Esophagus muscularis mucosa (tissue), 4 donors: ENCODE results near the gene POLD1. TPM values are rescaled to one million over a fixed set of nuclear protein-coding genes. Genes with fewer than 3 reads are reported as not detected.

ENCODE experiments used
- DNase-seq: peaks from one replicate; pipeline ENCODE4 v3.0.0-alpha.2; 2017; ENCODE audit errors: extremely low spot score
- H3K27ac ChIP-seq, 4 donors: fragments of 200-600 bp; sonication (generic); replicated peaks in 1 of 4; 1 replicate in 3 of 4; 2 replicates in 1 of 4; pipeline ENCODE4 v1.5.1; 2016 to 2019; ENCODE audit warnings: mild to moderate bottlenecking in 1 of 4
- H3K27me3 ChIP-seq, 4 donors: fragments of 200-600 bp; sonication (generic); one replicate each; pipeline versions ENCODE4 v1.5.1 to v1.6.0; 2016 to 2019
- H3K36me3 ChIP-seq, 4 donors: fragments of 200-600 bp; sonication (generic); one replicate each; pipeline ENCODE4 v1.5.1; 2016 to 2019
- H3K4me1 ChIP-seq, 4 donors: fragments of 200-600 bp; sonication (generic); one replicate each; pipeline ENCODE4 v1.5.1; 2016 to 2019
- H3K4me3 ChIP-seq, 4 donors: fragments of 200-600 bp; sonication (generic); 1 replicate in 2 of 4; 2 replicates in 2 of 4; pipeline ENCODE4 v1.5.1; 2016 to 2019; ENCODE audit warnings: mild to moderate bottlenecking in 4 of 4, moderate library complexity in 1 of 4
- H3K9me3 ChIP-seq, 4 donors: fragments of 200-600 bp; sonication (generic); 1 replicate in 3 of 4; 2 replicates in 1 of 4; pipeline ENCODE4 v1.5.1; 2016 to 2019
- EP300 ChIP-seq: sonication (generic); formaldehyde crosslinking; IDR thresholded peaks from one replicate; pipeline ENCODE4 v1.6.1; 2017; ENCODE audit warnings: antibody characterized with exemption
- POLR2A ChIP-seq: fragments of 450-650 bp; IDR thresholded peaks from one replicate; pipeline ENCODE4 v1.6.1; 2017; ENCODE audit warnings: antibody characterized with exemption, moderate library complexity, mild to moderate bottlenecking, low read depth
- POLR2AphosphoS5 ChIP-seq, 2 donors: sonication (generic); formaldehyde crosslinking; IDR thresholded peaks; one replicate each; pipeline ENCODE4 v1.6.1; 2017; ENCODE audit warnings: antibody characterized with exemption in 2 of 2
- WGBS: methylation state at CpG from one replicate; pipeline ENCODE4 v1.1.5; 2018; 5-methylcytosine and 5-hydroxymethylcytosine counted together
- intact Hi-C: fragments of 100-400 bp; cut with DNase I; formaldehyde crosslinking; loops from one replicate; pipeline ENCODE4 v1.15.1; 2023
- total RNA-seq, 4 donors: library from RNA; depleted of rRNA; stranded (reverse); fragments of >200 nt; gene quantifications; one replicate each; pipeline versions ENCODE4 v1.1.0 to v1.2.1, GENCODE V29; 2016
- TF ChIP-seq, protein P1 (sequence below), 3 experiments: fragments of 200-600 bp in 2 of 3; fragments of 450-650 bp in 1 of 3; sonication (generic) in 2 of 3; IDR thresholded peaks; one replicate each; pipeline ENCODE4 v1.5.1; 2017 to 2019; ENCODE audit warnings: antibody characterized with exemption in 3 of 3, mild to moderate bottlenecking in 2 of 3, moderate library complexity in 1 of 3

POLD1 gene
- total RNA-seq, 4 donors from 2014 or later, result 8.8 to 18.0 (median 11.6) TPM

DNA sequence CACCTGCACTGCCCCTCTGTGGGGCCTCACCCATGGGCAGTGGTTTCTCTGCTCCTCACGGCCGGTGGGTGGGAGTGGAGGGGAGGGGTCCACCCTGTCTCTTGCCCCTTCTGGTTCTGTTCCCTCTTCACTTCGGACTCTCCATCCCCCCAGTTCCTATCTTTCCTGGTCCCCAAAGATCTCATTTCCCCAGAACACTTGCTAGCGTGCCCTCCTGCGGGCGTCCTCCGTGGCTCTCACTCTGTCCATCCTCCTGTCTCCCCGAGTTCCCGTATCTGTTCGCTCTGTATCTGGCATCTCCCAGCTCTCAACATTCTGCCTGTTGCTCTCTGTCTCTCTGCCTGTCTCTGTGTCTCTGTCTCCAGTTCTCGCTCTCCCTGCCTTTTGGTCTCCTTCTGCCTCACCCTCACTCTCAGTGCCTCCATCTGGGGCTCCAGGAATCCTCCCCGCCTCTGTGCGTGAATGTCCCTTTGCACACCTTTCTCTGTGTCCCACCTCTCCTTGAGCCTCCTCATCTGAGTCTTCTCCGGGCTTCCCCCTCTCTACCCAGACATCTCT is 35.0 kb downstream of the POLD1 start:
- intact Hi-C loops, result no loop called here
- 21% methylated on average over 14 of the region's 14 CpGs for WGBS

DNA sequence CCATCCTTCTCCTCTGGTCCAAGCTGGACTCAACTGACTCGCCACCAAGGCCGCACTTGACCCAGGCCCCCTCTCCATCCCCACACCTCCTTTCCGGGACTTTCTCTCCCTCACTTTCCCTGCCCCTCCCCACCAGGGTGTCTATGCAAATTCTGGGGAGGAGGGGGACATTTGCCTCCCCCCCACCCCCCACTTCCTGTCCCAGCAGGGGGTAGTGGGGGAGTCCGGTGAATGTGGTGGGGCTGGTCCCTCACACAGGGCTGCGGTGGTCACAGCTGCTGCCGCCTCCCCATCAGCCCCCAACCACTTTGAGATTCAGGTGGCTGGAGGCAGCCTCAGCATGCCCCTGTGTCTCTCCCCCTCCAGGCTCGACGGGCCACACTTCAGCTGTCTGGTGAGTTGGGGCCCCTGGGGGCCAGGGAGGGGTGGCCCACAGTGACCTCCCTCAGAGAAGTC is 35.5 kb downstream of the POLD1 start:
- Histone ChIP-seq H3K4me1 (peaks cover 4 to 19% (median 12%) of the 10 kb centered on the region in 4 donors), H3K27ac (no peak overlapping the region), H3K27me3 (peaks cover 0 to 82% (median 38%) of the 10 kb centered on the region in 4 donors), H3K36me3 (no peaks in the 10 kb centered on the region), H3K9me3 (no peaks in the 10 kb centered on the region), H3K4me3 (no peak overlapping the region)
- intact Hi-C loops, result no loop called here
- TF ChIP-seq POLR2AphosphoS5 (IDR thresholded peaks at IDR 0.05) (no peak), EP300 (no peak)
- TF ChIP-seq, protein P1, sequence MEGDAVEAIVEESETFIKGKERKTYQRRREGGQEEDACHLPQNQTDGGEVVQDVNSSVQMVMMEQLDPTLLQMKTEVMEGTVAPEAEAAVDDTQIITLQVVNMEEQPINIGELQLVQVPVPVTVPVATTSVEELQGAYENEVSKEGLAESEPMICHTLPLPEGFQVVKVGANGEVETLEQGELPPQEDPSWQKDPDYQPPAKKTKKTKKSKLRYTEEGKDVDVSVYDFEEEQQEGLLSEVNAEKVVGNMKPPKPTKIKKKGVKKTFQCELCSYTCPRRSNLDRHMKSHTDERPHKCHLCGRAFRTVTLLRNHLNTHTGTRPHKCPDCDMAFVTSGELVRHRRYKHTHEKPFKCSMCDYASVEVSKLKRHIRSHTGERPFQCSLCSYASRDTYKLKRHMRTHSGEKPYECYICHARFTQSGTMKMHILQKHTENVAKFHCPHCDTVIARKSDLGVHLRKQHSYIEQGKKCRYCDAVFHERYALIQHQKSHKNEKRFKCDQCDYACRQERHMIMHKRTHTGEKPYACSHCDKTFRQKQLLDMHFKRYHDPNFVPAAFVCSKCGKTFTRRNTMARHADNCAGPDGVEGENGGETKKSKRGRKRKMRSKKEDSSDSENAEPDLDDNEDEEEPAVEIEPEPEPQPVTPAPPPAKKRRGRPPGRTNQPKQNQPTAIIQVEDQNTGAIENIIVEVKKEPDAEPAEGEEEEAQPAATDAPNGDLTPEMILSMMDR (IDR thresholded peaks at IDR 0.05), result no peak
- WGBS, result 22% methylated on average over 7 of the region's 8 CpGs
- DNase-seq, result no peak

More for the DNA sequence above, 35.0 kb downstream of the POLD1 start:
- H3K27me3 ChIP-seq, result peaks cover 0 to 79% (median 38%) of the 10 kb centered on the region in 4 donors
- TF ChIP-seq EP300 (no peak), POLR2A (no peak), POLR2AphosphoS5 (IDR thresholded peaks at IDR 0.05) (no peak)
- TF ChIP-seq, protein P1 (IDR thresholded peaks at IDR 0.05), result no peak
- H3K36me3 ChIP-seq, result peaks cover 0 to 2% (median 0%) of the 10 kb centered on the region in 4 donors
- H3K4me3 ChIP-seq, result no peak overlapping the region
- H3K9me3 ChIP-seq, result no peaks in the 10 kb centered on the region
- no peak overlapping the region for H3K27ac ChIP-seq
- no peak for DNase-seq
- H3K4me1 ChIP-seq, result peaks cover 4 to 22% (median 13%) of the 10 kb centered on the region in 4 donors

DNA sequence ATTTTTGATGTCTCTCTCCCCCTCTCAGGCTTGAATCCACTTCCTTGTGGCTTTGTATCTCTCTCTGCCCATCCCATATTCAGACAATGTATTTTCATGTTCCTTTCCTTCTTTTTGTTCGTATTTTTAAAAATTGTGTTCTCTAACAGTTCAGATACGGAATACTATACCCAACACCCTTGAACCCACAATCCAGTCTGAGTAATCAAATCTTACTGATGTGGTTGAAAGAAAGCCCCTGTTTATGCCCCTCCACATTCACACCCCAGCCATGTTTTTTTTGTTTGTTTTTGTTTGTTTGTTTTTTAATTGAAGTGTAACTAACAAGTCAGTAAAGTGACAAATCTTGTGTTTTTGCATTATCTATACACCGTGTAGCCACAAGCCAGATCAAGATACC is 36.0 kb downstream of the POLD1 start:
- no peak for DNase-seq
- H3K27ac ChIP-seq, result no peak overlapping the region
- no peaks in the 10 kb centered on the region for H3K36me3 ChIP-seq
- TF ChIP-seq POLR2A, result no peak
- no peak for TF ChIP-seq EP300
- no peak for TF ChIP-seq POLR2AphosphoS5 (IDR thresholded peaks at IDR 0.05)
- TF ChIP-seq, protein P1 (IDR thresholded peaks at IDR 0.05), result no peak
- H3K9me3 ChIP-seq, result no peaks in the 10 kb centered on the region
- H3K4me3 ChIP-seq, result no peak overlapping the region
- WGBS, result 40% methylated on average over 3 of the region's 3 CpGs
- H3K27me3 ChIP-seq, result peaks cover 0 to 82% (median 38%) of the 10 kb centered on the region in 4 donors
- peaks cover 4 to 14% (median 9%) of the 10 kb centered on the region in 4 donors for H3K4me1 ChIP-seq
- intact Hi-C loops, result no loop called here

DNA sequence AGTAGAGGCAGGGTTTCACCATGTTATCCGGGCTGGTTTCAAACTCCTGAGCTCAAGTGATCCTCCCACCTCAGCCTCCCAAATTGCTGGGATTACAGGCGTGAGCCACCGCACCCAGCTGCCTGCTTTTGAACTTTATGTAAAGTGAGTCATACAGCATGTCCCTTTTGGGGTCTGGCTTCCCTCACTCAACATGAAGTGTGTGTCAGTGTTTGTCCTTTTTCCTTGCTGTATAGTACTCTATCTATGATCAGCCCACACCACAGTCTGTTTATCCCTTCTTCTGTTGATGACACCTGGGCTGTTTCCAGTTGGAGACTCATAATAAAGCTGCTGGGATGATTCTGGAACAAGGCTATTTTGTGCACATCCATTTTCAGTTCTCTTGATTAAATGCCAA is 36.7 kb downstream of the POLD1 start:
- 87% methylated on average over 3 of the region's 3 CpGs for WGBS
- Histone ChIP-seq H3K36me3 (no peaks in the 10 kb centered on the region), H3K9me3 (no peaks in the 10 kb centered on the region), H3K27ac (no peak overlapping the region), H3K27me3 (peaks cover 0 to 82% (median 38%) of the 10 kb centered on the region in 4 donors), H3K4me1 (peaks cover 4 to 13% (median 9%) of the 10 kb centered on the region in 4 donors), H3K4me3 (no peak overlapping the region)
- DNase-seq, result no peak
- TF ChIP-seq, protein P1 (IDR thresholded peaks at IDR 0.05), result no peak
- TF ChIP-seq POLR2A (no peak), EP300 (no peak)
- intact Hi-C loops, result no loop called here
